Measurements from ENCODE around the gene TP73. TPM values are rescaled to one million over a fixed set of nuclear protein-coding genes. Genes with fewer than 3 reads are reported as not detected.

TP73 gene
- total RNA-seq, 1 experiment from 2014 or later = 2.5 TPM

- DNase-seq (ENCODE audit: low read depth) = no peak
Observed at GRCh38 chr1:3707298-3707938, 55.1 kb downstream of the TP73 start.

- DNase-seq (ENCODE audit: low read depth) = no peak
Observed at GRCh38 chr1:3707939-3708328, 55.6 kb downstream of the TP73 start.

GRCh38 chr1:3708791-3709190 is 56.5 kb downstream of the TP73 start:
- no peak for DNase-seq (ENCODE audit: low read depth)

GRCh38 chr1:3710251-3710650 is 57.9 kb downstream of the TP73 start:
- no peak for DNase-seq (ENCODE audit: low read depth)

GRCh38 chr1:3711381-3711779 is 59.1 kb downstream of the TP73 start:
- DNase-seq (ENCODE audit: low read depth) = no peak

- no peak for DNase-seq (ENCODE audit: low read depth)
Observed at GRCh38 chr1:3711780-3712451, 59.6 kb downstream of the TP73 start.

GRCh38 chr1:3712573-3713535 is 60.5 kb downstream of the TP73 start:
- no peak for DNase-seq (ENCODE audit: low read depth)

DNA sequence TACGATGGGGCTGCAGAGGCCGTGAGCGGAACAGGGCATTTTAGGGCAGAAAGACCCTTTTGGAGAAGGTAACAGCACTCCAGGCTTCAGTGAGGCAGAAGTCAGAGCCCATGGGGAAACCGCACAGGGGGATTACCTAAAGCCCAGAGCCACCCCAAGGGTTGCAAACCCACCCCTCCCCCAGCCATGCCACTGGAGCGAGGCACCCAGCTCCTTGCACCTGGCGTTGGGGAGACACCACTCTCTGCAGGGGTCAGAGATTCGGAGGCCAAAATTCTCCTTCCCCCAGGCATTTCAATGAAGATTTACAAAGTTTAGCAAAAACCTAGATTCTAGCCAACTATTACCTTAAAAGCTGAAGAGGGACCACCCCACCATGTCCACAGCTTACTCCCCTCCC is 61.5 kb downstream of the TP73 start:
- DNase-seq (ENCODE audit: low read depth) = no peak

DNA sequence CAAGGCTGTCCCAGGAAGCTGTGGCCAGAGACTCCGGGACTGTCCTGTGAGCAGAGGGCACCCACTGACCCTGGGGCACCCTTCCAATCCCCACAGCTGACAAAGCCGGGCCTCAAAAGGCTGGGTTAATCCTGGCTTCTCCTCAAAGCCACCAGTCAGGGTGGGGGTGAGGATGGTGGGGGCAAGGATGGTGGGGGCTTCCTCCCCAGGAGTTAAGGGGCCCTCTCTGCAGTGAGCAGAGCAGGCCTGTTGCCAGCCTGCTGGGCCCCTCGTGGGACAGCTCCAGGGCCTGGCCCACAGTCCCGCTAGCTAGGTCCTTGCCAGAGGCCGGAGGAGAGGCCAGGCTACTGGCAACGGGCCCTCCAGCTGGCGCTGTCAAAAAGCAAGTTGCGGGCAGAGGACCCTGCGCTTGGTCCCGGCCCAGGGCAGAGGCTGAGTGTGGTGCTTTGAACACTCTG is 62.0 kb downstream of the TP73 start:
- DNase-seq (ENCODE audit: low read depth) = no peak

GRCh38 chr1:3714814-3715213 is 62.5 kb downstream of the TP73 start:
- no peak for DNase-seq (ENCODE audit: low read depth)

DNA sequence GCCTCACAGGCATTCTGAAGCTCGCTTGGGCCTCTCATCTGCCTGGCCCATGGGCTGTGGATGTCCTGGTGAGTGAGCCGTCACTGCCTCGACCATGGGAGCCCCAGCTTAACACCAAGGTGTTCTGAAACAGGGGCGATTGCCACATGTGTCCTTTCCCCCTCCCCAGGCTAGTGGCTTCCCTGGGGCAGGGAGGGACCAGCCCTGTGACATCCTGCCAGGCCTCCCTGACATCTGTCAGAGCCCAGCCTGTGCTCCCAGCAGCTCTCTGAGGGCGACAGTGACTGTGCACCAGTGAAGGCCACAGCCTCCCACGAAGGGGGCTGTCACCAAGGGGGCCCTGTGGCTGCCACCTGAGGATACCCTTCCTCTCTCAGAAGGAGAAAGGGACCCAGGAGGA is 64.0 kb downstream of the TP73 start:
- DNase-seq (ENCODE audit: low read depth) = no peak

DNA sequence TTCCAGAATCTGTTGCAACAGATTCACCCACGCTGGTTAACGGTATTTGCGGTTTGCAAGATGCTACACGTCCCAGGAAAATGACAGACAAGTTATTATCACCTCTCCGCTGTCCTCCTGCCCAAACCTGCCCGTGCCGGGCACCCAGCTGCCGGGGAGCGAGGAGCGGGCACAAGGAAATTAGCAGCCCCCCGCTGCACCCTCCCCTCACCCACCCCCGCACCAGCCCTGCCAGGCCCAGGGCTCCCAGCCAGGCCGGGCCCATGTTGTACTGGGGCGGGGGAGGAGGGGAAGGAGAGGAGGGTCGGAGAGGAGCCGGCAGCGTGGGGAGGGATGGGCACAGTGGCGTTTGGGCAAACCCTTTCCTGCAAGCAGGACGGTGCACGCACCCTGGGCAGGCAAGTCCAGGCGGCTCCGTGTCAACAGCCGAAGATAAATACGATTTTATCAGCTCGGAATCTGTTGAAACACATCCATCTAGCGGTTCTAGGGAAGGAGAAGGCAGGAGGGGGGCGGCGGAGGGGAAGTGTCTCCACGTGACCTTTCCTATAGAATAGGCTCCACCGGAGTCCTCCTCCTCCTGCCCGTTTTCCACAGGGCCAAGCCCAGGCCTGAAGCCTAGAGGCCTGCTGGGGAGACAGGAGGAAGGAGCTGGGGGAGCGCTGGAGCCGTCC is 64.9 kb downstream of the TP73 start:
- DNase-seq (ENCODE audit: low read depth) = no peak

DNA sequence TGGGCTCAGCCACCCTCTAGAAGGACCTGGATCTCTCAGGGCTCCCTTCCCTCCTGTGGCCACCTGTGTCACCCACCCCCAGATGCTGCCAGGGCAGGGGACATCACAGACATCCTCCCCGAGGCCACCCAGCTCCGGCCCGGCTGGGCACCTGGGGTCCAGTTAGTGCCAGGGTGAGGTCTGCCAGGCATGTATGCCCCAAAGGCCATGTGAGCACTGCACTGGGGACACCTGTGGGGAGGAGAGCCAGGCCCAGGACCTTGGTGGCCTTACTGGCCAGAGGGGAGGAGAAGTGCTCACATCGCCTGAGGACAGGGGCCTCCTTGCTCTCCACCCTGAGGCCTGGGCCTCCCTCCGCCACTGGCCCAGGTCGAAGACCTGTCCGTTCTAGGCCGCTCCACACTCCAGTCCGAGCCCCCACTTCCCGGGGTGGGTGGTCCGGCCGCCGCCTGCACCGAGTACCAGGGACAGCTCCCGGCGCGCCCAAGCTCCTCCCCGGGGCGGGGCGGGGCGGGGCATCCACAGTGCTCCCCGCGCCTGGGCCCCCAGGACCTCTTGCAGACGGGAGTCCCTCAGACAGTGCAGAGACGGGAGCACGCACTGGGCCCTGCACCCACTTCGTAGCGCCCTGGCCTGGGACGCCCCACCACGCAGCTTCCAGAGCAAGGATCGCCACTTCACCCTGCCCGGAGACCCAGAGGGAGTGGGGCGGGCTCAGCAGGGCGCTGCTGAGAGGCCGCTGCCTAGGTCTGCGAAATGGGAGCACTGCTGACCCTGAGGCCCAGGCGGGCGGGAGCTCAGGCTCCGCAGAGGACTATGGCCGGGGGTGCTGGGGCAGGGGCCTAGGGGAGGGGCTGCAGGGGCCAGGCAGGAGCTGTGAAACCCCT is 65.6 kb downstream of the TP73 start:
- peak; percentile 50 for DNase-seq (ENCODE audit: low read depth)

GRCh38 chr1:3718764-3719163 is 66.4 kb downstream of the TP73 start:
- no peak for DNase-seq (ENCODE audit: low read depth)

GRCh38 chr1:3721955-3722465 is 69.7 kb downstream of the TP73 start:
- no peak for DNase-seq (ENCODE audit: low read depth)

DNA sequence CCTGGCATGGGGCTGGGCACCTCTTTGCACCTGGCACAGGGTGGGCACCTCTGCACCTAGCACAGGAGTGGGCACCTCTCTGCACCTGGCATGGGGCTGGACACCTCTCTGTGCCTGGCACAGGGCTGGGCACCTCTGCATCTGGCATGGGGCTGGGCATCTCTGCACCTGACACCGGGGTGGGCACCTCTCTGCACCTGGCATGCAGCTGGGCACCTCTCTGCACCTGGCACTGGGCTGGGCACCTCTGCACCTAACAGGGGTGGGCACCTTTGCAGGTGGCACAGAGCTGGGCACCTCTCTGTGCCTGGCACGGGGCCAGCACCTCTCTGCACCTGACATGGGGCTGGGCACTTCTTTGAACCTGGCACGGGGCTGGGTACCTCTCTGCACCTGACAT is 70.5 kb downstream of the TP73 start:
- DNase-seq (ENCODE audit: low read depth) = no peak

DNA sequence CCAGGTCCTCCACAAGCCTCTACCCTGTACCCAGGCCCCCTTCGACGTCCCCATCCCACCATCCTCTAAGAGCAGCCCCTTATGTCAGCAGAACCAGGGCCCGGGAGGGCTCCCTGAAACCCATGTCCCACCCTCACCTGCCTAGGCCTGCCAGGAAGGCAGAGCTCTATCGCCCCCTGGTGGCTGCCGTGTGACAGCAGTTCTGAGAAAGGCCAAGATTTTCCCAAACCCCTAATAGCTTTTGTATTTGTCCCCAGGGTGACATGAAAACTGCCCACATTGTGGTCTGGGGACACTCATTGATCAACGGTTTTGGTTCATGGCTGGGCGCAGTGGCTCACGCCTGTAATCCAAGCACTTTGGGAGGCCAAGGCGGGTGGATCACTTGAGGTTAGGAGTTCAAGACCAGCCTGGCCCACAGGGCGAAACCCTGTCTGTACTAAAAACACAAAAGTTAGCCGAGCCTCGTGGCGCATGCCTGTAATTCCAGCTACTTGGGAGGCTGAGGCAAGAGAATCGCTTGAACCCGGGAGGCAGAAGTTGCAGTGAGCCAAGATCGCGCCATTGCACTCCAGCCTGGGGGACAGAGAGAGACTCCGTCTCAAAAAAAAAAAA is 72.2 kb downstream of the TP73 start:
- DNase-seq (ENCODE audit: low read depth) = peak; percentile 77

- DNase-seq (ENCODE audit: low read depth) = no peak
Observed at GRCh38 chr1:3725366-3725765, 73.0 kb downstream of the TP73 start.

DNA sequence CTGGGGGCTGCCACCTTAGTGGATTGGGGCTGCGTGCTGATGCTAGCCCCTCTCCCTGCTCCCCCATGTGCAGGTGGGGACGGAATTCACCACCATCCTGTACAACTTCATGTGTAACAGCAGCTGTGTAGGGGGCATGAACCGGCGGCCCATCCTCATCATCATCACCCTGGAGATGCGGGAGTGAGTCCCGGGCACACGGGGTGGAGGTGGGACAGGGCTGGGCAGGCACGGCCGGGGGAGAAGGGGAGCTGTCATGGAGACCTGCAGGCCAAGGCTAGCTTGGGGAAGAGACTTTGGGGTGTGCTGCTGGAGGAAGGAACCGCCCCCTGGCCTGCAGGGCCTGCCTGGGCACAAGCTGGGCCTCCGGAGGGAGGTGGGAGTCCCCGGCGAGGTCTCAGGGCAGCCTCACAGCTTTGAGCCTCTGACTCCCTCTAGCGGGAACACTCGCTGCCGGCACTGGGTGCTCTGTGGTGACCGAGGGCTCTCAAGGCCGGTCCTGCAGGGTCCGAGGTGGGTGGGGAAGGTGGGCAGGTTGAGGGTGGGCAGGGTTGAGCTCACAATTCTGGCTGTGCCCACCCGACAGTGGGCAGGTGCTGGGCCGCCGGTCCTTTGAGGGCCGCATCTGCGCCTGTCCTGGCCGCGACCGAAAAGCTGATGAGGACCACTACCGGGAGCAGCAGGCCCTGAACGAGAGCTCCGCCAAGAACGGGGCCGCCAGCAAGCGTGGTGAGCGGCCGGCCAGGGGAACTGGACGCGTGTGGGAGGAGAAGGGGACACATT is 74.9 kb downstream of the TP73 start:
- DNase-seq (ENCODE audit: low read depth) = peak; percentile 74

Measured in Daoy (cell line).